Stimulated activated CD8-positive, alpha-beta memory T cell treated with anti-CD3 and anti-CD28 coated beads, Interleukin-15, amount 100 ng/mL, for 24 hours (primary cell): ENCODE measurements around the gene TTC28.

Experiments used
- DNase-seq: peaks from one replicate; pipeline ENCODE4 v3.0.0-alpha.2; 2020; ENCODE audit warnings: low read depth

Gene TTC28

GRCh38 chr22:28141614-28142013 is 538.0 kb downstream of the TTC28 start:
- DNase-seq, result no peak

GRCh38 chr22:28139961-28140360 is 539.7 kb downstream of the TTC28 start:
- no peak for DNase-seq

GRCh38 chr22:28139516-28139915 is 540.1 kb downstream of the TTC28 start:
- DNase-seq, result no peak

- no peak for DNase-seq
Observed at GRCh38 chr22:28137036-28137435, 542.6 kb downstream of the TTC28 start.

GRCh38 chr22:28132466-28132865 is 547.2 kb downstream of the TTC28 start:
- DNase-seq, result no peak

- no peak for DNase-seq
Observed at GRCh38 chr22:28129319-28129962, 550.2 kb downstream of the TTC28 start.

- DNase-seq, result no peak
Observed at GRCh38 chr22:28128827-28129226, 550.8 kb downstream of the TTC28 start.

- DNase-seq, result no peak
Observed at GRCh38 chr22:28125799-28126198, 553.8 kb downstream of the TTC28 start.

- DNase-seq, result no peak
Observed at GRCh38 chr22:28123989-28124766, 555.5 kb downstream of the TTC28 start.

GRCh38 chr22:28120691-28121592 is 558.7 kb downstream of the TTC28 start:
- no peak for DNase-seq

GRCh38 chr22:28118957-28119631 is 560.5 kb downstream of the TTC28 start:
- no peak for DNase-seq

GRCh38 chr22:28116219-28116673 is 563.4 kb downstream of the TTC28 start:
- DNase-seq, result no peak

- DNase-seq, result no peak
Observed at GRCh38 chr22:28115426-28115825, 564.2 kb downstream of the TTC28 start.

- DNase-seq, result no peak
Observed at GRCh38 chr22:28112548-28113043, 567.0 kb downstream of the TTC28 start.

- no peak for DNase-seq
Observed at GRCh38 chr22:28112190-28112544, 567.5 kb downstream of the TTC28 start.

GRCh38 chr22:28111501-28112189 is 568.0 kb downstream of the TTC28 start:
- DNase-seq, result no peak

GRCh38 chr22:28108851-28109250 is 570.8 kb downstream of the TTC28 start:
- no peak for DNase-seq

GRCh38 chr22:28106617-28107016 is 573.0 kb downstream of the TTC28 start:
- DNase-seq, result no peak

GRCh38 chr22:28105988-28106387 is 573.7 kb downstream of the TTC28 start:
- no peak for DNase-seq

GRCh38 chr22:28105413-28105812 is 574.2 kb downstream of the TTC28 start:
- DNase-seq, result no peak

- no peak for DNase-seq
Observed at GRCh38 chr22:28103596-28103995, 576.0 kb downstream of the TTC28 start.
